GM19035 (cell line): ENCODE data around the gene KLHL6.

Source experiments
- ATAC-seq: cut with Tn5 transposase; IDR thresholded peaks from one replicate; pipeline ENCODE4 v1.9.1; 2021; ENCODE audit not compliant: unreplicated experiment

The KLHL6 gene, protein sequence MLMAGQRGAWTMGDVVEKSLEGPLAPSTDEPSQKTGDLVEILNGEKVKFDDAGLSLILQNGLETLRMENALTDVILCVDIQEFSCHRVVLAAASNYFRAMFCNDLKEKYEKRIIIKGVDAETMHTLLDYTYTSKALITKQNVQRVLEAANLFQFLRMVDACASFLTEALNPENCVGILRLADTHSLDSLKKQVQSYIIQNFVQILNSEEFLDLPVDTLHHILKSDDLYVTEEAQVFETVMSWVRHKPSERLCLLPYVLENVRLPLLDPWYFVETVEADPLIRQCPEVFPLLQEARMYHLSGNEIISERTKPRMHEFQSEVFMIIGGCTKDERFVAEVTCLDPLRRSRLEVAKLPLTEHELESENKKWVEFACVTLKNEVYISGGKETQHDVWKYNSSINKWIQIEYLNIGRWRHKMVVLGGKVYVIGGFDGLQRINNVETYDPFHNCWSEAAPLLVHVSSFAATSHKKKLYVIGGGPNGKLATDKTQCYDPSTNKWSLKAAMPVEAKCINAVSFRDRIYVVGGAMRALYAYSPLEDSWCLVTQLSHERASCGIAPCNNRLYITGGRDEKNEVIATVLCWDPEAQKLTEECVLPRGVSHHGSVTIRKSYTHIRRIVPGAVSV

DNA sequence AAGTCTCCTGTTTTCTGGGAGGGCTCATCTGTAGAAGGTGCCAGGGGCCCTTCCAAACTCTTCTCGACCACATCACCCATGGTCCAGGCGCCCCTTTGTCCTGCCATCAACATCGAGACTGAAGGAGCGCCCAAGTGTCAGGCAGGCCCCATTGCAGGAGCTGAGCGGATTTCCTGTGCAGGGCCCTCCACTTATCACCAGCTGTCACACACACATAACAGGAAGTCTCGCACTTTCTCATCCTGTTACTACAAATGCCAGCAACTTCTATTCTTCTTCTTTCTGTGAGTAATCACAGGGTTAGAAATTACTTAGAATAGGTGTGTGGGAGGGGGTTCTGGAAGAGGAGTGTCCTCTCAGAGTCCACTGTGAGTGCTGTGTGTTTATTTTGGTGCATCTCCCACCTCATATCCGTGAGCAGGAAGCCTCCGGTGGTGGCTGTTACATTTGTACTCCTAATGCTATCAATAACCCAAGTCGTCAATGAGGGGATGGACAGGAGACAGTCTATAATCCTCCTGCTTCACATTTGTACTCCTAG lies at the start of gene KLHL6:
Gene KLHL6, minus strand, starts transcription at position 166 of the 541 bp plus-strand sequence. Its CDS starts 53 bp downstream, at position 113.
- ATAC-seq, result peak; percentile 86

DNA sequence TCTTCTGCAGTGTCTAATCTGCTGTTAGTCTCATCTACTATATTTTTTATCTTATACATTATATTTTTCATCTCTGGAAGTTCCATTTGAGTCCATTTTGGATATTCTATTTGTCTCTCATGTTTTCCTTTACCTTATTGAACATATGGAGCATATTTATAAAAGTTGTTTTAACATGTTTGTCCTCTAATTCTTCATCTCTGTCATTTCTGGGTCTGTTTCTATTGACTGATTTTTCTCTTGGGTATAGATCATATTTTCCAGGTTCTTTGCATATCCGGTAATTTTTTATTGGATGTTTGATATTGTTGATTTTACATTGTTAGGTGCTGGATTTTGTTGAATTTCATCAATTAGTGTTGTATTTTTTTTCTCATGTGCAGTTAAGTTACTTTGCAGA lies 42.5 kb upstream of the KLHL6 start:
- ATAC-seq, result no peak

DNA sequence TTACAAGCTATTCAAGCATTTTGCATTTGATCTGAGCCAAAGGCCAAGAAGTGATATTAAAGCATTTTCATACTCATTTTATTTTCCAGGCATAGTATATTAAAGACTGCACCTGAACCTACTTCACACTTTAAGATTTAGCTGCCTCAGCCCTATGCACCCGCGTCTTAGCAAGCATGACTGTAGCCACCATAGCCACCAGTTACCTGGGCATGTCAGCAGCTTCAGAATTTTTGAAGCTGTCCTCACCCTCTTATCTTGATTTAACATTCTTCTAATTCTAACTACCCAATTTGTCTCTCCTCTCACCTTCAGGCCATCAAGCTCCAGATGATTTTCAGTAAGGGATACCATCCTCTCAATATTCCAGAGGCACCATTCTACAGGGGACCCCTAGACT lies 39.1 kb upstream of the KLHL6 start:
- no peak for ATAC-seq

DNA sequence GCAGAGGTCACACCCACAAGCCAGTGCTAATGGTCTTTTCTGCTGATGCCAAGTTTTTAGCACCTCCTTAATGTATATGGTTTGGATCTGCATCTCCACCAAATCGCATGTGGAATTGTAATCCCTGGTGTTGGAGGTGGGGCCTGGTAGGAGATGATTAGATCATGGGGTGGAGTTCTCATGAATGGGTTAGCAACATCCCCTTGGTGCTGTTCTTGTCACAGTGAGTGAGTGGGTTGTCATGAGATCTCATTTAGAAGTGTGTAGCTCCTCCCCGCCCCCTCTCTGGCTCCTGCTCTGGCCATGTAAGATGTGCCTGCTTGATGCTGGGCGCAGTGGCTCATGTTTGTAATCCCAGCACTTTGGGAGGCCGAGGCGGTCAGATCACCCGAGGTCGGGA lies 37.3 kb upstream of the KLHL6 start:
- no peak for ATAC-seq

DNA sequence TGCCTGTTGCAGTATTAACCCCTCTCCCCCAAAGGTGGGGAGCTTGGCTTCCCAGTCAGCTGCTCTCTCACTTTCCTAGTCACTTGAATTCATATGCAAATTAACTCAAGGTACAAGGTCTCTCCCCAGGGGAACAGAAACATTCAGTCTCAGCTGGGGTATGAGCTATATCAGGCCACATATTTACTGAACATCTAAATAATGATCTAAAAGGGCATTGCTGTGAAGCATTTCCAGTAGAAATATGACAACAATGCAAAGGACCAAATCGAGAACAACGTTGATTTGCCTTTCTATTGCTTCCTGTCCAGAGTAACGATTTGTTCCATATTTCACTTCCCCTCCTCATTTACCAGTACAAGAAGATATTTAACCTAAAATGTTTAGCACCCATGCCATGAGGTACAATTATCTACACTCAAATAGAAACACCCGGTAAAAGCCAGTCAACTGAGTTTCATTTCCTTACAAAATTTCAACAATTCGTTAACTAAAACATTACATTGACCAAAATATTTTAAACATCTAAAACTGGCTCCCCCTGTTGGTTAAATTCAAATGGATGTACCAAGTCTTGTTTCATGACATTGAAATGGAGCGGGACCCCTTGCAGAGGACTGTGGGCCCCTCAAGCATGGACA lies 36.5 kb upstream of the KLHL6 start:
- peak; percentile 93 for ATAC-seq

DNA sequence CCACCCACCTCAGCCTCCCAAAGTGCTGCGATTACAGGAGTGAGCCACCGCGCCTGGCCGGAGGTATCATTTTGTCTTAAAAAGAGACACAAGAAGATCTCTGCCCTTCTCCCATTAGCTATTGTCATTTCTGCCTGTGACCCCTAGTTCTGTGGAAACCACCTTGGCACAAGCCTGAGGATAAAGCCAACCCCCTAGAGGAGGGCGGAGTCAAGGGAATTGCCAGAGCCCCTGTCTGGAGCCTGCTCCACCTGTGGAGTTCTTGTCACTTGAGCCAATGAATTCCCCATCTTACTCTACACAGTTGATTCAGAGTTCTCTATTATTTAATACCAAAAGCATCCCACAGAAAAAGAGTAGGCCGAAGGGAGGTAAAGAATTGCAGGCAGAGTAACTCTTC lies 34.9 kb upstream of the KLHL6 start:
- no peak for ATAC-seq

DNA sequence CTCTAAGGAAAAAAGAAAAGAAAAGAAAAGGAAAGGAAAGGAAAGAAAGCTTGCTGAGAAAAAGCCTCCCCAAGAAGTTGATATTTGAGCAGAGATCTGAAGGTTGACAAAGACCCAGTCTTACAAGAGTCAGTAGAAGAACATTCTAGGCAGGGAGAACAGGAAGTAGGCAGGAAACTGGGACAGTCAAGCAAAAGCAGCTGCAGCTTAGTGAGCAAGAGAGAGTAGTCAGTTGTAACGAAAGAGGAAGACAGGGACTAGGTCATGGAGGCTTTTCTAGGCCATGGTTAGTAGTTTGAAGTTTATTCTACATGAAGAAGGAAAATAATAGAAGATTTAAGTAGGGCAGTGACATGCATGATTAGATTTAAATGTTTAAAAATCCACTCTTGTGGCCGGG lies 31.8 kb upstream of the KLHL6 start:
- ATAC-seq, result no peak

DNA sequence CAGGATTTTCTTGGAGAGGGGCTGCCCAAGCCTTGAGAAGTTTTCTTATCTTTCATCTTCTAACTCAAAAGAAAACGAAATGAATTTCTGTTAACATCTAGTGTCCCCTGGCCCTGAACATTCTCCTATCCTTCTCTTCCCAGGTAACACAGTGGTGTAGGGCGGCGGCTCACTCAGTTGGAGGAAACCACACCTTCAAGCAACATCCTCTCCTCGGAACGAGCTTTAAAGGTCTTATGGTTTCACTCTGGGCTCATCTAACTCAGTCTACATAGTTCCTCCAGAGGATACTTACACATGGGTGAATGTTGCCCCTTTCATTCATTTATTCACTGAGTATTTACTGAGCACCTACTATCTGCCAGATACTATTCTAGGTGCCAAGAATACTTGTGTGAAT lies 31.0 kb upstream of the KLHL6 start:
- ATAC-seq, result no peak

DNA sequence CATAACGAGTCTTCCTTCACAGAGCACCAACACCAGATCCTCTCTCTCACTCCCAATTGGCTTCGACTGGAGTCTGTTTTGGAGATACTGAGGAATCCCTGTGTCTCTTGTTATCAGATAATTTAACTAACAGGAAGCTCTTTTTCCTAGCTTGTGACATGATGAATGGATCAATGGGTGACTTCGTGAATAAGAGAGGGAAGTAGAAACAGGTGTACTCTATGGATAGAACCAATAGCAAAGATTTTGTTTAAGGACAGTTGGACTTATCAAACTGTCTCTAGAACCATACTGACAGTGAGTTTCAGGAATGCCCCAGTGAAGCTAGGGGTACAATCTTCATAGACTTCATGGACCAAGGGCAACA lies 29.4 kb upstream of the KLHL6 start:
- no peak for ATAC-seq

DNA sequence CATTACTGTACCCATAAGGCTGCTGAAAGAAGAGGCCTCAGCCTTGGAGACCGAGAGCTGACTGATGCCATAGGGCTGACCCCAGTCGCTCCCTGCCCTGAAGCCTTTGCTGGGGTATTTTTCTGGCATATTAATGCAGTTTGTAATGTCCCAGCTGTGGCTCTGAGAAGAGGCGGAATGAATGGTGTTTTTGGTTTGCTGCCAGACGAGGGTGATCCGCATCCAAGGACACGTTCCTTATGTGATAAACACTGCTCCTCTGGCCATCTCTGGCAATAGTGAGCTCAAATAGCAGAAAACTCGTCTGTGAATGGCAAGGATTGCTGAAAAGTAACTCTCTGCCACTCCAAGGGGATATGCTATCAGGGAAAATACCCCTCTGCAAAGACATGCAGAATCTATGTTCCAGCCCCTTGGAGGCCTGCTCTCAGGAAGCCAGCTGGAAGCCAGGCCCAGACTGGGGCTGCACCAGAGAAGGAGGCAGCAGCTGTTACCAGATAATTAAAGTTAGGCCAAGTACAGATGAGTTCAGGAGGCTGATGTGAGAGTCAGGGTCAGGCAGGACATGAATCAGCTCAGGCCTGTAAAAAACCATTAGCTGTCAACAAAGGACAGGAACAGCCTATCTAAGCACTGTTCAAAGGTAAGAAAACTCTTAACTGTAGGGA lies 28.9 kb upstream of the KLHL6 start:
- no peak for ATAC-seq

DNA sequence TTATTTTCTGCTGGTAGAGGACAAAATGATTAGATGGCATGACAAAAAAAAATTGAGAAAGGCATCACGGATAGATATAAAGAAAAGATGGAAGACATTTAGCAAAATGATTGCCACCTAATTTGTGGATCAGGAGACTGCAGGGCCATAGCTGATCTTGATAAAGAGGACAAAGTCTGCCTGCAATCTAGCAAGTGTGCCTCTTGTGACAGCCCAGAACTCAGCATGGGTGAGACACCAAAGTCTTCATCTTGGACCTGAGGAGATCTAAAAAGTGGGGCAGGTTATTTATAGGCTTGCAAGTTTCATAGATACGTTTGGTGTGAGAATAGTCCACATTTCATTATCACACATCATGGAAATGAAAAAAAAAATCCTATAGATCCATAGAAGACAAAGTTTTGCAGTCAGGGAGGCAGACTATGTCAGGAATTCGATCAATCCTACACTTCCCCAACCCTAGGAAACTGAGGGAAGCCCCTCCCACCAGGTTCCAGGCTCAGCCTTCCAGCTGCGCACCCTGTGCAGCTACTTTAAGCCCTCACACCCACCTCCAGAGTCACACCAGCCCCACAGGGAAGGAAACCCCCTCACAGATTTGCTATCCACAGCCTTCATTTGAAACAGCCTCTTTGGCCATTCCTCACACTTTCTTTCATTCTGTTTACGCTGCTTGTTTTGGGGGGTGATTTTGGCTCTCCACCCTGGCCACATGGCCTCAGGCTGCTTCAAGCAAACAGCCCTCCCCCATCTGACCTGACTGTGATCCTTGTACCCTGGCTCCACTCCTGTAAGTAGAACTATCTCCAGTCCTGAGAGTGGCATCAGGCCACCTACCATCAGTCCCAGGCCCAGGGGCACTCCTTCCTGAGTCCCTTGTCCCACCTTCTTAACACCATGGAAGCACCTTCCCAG lies 28.1 kb upstream of the KLHL6 start:
- no peak for ATAC-seq

DNA sequence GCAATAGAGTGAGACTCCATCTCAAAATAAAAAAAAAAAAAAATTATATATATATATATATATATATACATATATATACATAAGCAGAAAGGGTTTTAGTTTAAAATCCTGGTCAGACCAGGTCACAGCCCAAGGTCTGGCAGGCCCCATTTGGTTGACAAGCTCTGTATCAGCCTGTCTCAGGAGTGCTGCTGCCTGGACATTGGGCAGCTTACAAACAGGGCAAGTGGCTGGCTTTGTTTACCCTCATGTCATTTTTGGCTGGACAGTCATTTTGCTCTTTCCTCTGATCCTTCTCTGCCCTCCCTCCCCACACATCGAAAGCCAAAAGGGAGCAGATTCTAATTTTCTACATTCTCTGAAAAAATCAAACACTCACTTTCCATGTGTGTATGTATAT lies 26.7 kb upstream of the KLHL6 start:
- ATAC-seq, result no peak

DNA sequence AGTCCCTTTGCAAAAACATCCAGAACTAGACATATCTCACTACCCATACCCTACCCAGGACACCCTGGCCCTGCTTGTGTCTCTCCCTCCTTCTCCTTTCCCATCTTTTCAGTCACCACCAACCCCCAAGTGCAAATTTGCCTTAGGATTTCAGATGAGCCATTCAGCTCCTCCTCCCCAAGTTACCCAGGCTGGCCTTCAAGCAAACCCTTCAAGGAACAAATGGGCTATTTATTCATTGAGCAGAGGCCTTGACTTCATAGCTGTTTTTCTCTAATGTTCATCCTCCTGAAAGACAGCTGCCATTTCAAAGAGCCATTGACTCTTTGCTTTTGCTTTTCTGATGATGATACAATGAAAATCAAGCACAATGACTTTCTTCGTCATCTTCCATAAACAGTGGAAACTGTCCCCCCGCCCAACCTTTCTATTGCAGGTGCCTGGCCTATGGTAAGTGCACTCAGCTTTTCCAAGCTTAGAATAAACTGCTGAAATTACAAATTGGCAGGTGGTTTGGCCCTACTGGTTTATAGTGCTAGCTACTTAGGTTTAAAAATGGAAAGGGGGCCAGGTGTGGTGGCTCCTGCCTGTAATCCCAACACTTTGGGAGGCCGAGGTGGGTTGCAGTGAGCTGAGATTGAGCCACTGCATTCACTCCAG lies 26.1 kb upstream of the KLHL6 start:
- ATAC-seq, result no peak

DNA sequence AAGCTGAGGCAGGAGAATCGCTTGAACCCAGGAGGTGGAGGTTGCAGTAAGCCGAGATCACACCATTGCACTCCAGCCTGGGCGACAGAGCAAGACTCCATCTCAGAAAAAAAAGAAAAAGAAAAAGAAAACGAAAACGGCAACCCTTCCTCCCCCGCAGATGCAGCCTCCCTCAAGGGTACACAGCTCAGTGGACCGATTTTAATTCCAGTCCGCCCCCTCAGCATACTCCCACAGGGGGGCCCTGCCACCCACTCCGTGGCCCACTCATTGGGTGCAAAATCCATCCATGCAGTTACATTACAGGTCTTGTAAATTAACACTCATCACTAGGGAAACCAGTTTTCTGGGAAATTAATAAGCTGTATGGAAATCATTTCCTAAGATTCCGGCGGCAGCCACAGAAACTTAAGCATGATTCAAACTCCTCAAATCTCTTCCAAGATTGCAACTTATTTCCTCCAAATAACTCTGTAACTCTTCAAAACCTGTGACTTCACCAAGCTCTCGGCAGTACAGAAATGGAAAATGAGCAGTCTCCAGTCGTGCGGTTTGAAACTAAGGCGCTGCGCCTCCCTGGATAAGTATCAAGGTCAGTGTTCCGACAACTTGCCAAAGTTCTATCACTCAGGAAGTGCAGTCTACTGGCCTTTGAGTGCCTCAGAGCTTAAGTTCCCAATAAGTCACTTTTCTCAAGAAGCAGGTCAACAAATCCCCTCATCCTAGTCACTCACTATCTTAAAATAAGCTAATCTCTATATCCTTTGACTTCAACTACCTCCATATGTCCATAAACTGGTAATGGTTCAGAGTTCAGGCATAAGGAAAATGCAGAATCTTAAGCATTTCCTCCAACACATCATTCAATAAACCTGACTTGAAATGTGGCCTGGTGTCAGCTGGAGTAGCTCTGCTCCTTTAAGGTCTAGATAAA lies 24.7 kb upstream of the KLHL6 start:
- ATAC-seq, result no peak

DNA sequence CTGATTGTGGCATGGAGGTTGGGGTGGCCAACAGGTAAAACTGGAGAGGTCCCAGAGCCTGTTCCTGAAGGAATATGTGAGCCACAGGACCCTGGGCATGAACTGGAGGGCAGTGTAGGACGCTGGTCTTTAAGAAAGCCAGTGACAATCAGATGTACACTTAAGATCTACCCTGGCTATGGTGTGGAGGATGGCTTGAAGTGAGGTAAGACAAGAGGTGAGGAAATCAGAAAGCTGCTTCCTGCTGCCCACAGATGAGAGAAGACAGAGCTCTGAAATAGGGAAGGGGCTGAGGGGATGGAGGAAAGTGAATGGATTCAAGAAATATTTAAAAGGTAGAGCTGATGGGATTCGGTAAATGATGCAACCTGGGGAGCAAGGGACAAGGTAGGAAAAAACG lies 22.7 kb upstream of the KLHL6 start:
- ATAC-seq, result no peak

DNA sequence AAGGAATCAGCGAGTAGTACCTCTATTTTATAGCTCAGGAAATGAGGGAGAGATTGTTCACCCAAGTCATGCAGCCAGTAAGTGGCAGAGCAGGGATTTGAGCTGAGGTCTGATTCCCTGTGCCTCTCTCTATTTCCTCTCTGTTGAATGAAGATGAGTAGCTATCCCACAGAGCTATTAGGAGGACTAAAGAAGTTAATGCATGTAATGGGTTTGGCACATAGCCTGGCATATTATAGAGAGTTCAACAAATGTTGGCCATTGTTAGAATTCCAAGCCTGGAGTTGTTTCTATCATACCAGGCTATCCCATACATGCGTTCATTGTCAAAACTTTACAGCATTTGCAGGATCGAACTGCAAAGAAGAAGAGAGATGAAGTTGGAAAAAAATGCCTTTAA lies 21.8 kb upstream of the KLHL6 start:
- no peak for ATAC-seq

DNA sequence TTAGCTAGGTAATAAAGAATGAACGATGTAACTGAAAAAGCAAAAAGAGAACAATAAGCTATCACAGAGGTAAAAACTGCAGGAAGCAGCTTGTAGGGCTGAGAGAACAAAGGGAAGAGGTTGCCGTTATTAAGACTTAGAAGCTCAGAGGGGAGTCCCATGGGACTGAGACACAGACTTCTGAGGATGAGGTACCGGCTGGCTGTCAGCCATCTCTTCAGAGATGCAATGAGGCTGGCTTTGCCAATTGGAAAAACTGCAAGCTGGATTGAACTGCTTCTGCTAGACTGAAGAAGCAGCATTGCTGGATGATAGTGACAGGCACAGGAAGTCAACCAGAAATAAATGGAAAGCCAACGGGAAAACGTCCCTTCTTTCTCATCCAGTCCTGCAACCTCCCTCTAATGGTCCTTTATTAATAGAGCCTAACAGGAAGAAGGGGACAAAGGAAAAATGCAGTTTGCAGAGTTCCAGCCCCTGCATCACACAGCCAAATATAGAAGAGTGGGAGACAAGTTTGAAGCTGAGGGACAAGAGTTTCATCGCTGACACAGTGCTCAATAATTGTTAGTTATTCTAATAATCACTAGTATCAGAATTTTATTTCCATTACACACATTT lies 21.1 kb upstream of the KLHL6 start:
- ATAC-seq, result no peak

DNA sequence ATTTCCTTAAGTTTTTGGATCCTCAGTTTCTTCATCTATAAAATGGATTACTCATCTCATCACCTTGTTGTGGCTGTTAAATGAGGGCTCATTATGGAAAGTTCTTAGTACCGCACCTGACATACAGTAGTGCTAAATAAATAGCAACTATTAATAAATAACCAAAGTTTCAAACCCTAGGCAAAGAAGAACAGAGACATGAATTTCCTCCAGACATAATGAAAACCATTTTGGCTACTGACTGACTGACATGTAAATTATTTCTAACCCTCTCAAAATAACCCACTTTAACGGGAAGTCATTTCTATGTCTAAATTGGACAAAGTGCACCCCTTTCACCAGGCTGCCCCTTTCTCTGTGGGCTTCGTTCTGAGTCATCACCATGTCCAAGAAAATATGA lies 17.4 kb upstream of the KLHL6 start:
- no peak for ATAC-seq
